B cell (primary cell): ENCODE measurements around the gene FAIM. TPM values are rescaled to one million over a fixed set of nuclear protein-coding genes. Genes with fewer than 3 reads are reported as not detected.

Experiments
- ATAC-seq: fragments of 200-7000 bp; cut with Tn5 transposase; one replicate; pipeline ENCODE4 v1.10.0; 2021; ENCODE audit warnings: low read depth, mild to moderate bottlenecking, moderate number of reproducible peaks, moderate library complexity
- CTCF ChIA-PET: fragments of 350-600 bp; sonication (Branson Sonifier 250); formaldehyde crosslinking; loops from one replicate; lab custom pipeline; 2021; ENCODE audit warnings: antibody characterized with exemption, inconsistent platforms; lab: Charles Lee
- POLR2A ChIA-PET: fragments of 350-600 bp; sonication (Branson Sonifier 250); formaldehyde crosslinking; loops from one replicate; lab custom pipeline; 2021; ENCODE audit warnings: antibody characterized with exemption; lab: Charles Lee
- DNase-seq: peaks from one replicate; pipeline ENCODE4 v3.0.0; 2013
- H2AFZ ChIP-seq: 2 replicates; pipeline ENCODE4 v1.6.1; 2012; ENCODE audit warnings: mild to moderate bottlenecking, low read depth, low read length; ENCODE audit not compliant: insufficient read depth, poor library complexity, severe bottlenecking
- H3K27ac ChIP-seq, 2 donors: 1 replicate in 1 of 2; 2 replicates in 1 of 2; pipeline ENCODE4 v1.5.1; 2012 to 2013; ENCODE audit warnings: low read length in 2 of 2, mild to moderate bottlenecking in 2 of 2, moderate library complexity in 1 of 2
- H3K27me3 ChIP-seq, 4 experiments: fragments of 200-600 bp in 1 of 4; sonication (generic) in 1 of 4; replicated peaks in 1 of 4; 1 replicate in 2 of 4; 2 replicates in 2 of 4; pipeline versions ENCODE4 v1.6.1 to v1.7.0; 2013 to 2016; ENCODE audit warnings: low read length in 3 of 4, mild to moderate bottlenecking in 2 of 4, mixed read lengths in 1 of 4, moderate library complexity in 1 of 4; ENCODE audit not compliant: insufficient read depth in 4 of 4, control insufficient read depth in 3 of 4; ENCODE audit errors: control extremely low read depth in 1 of 4
- H3K36me3 ChIP-seq, 2 experiments: replicated peaks in 1 of 2; 1 replicate in 1 of 2; 2 replicates in 1 of 2; pipeline versions ENCODE4 v1.6.1 to v1.7.1; 2013; ENCODE audit warnings: low read length in 1 of 2; ENCODE audit not compliant: insufficient read depth in 2 of 2, control insufficient read depth in 1 of 2; ENCODE audit errors: control extremely low read depth in 1 of 2, extremely low read depth in 1 of 2
- H3K4me1 ChIP-seq, 2 donors: fragments of 200-600 bp in 1 of 2; sonication (generic) in 1 of 2; 1 replicate in 1 of 2; 2 replicates in 1 of 2; pipeline versions ENCODE4 v1.5.1 to v1.6.1; 2013 to 2017; ENCODE audit warnings: low read length in 2 of 2; ENCODE audit not compliant: control insufficient read depth in 2 of 2, insufficient read depth in 2 of 2
- H3K4me2 ChIP-seq: replicated peaks from 2 replicates; pipeline ENCODE3; 2012; ENCODE audit warnings: mild to moderate bottlenecking, low read depth, low read length; ENCODE audit not compliant: poor library complexity, severe bottlenecking
- H3K4me3 ChIP-seq, 5 experiments: fragments of 200-600 bp in 1 of 5; sonication (generic) in 1 of 5; 1 replicate in 3 of 5; 2 replicates in 2 of 5; pipeline versions ENCODE4 v1.5.1 to v1.7.0; 2011 to 2016; ENCODE audit warnings: low read length in 4 of 5, mild to moderate bottlenecking in 4 of 5, low read depth in 2 of 5, control low read depth in 1 of 5, moderate library complexity in 1 of 5; ENCODE audit not compliant: insufficient read depth in 1 of 5; ENCODE audit errors: control extremely low read depth in 1 of 5, extremely low read depth in 1 of 5
- H3K79me2 ChIP-seq: fragments of 200-600 bp; sonication (generic); one replicate; pipeline ENCODE4 v1.6.0; 2016; ENCODE audit warnings: low read length; ENCODE audit not compliant: control insufficient read depth, insufficient read depth
- H3K9ac ChIP-seq: fragments of 200-600 bp; sonication (generic); 2 replicates; pipeline ENCODE4 v1.6.1; 2017; ENCODE audit warnings: mild to moderate bottlenecking, low read length, moderate library complexity
- H3K9me3 ChIP-seq, 3 donors: one replicate each; pipeline versions ENCODE4 v1.6.1 to v1.7.1; 2013; ENCODE audit warnings: low read length in 2 of 3; ENCODE audit not compliant: control insufficient read depth in 2 of 3, insufficient read depth in 1 of 3; ENCODE audit errors: control extremely low read depth in 1 of 3
- H4K20me1 ChIP-seq: 2 replicates; pipeline ENCODE4 v1.6.0; 2012; ENCODE audit warnings: mild to moderate bottlenecking, low read length; ENCODE audit not compliant: insufficient read depth, control insufficient read depth, poor library complexity, severe bottlenecking
- H3K27ac Mint-ChIP-seq: one replicate; pipeline ENCODE4 v1.8.0; 2021; ENCODE audit warnings: mixed read lengths
- H3K27me3 Mint-ChIP-seq: one replicate; pipeline ENCODE4 v1.8.0; 2021; ENCODE audit warnings: mixed read lengths
- H3K4me1 Mint-ChIP-seq: one replicate; pipeline ENCODE4 v1.8.0; 2021; ENCODE audit warnings: mixed read lengths
- H3K4me3 Mint-ChIP-seq: one replicate; pipeline ENCODE4 v1.8.0; 2021; ENCODE audit warnings: mixed read lengths
- H3K9me3 Mint-ChIP-seq: one replicate; pipeline ENCODE4 v1.8.0; 2022; ENCODE audit warnings: mixed read lengths; ENCODE audit not compliant: insufficient read depth
- EZH2 ChIP-seq: IDR thresholded peaks from 2 replicates; pipeline ENCODE4 v1.6.1; 2012; ENCODE audit warnings: borderline replicate concordance, low read depth, mild to moderate bottlenecking, moderate library complexity, low read length; ENCODE audit not compliant: insufficient read depth, poor library complexity, severe bottlenecking
- WGBS: methylation state at CpG from one replicate; pipeline ENCODE4 v1.1.5; 2013; ENCODE audit warnings: missing lambda C conversion rate; ENCODE audit not compliant: insufficient coverage; 5-methylcytosine and 5-hydroxymethylcytosine counted together
- intact Hi-C: fragments of 100-400 bp; cut with micrococcal nuclease; formaldehyde crosslinking; loops from one replicate; pipeline ENCODE4 v1.10.0; 2022
- polyA plus RNA-seq: library from polyadenylated mRNA; depleted of rRNA; stranded (reverse); fragments of >200 nt; gene quantifications from 2 replicates; pipeline ENCODE4 v1.2.3, GENCODE V29; 2012
- total RNA-seq, 2 donors: library from RNA; stranded (reverse); fragments of 120-200 nt in 1 of 2; gene quantifications; 1 replicate in 1 of 2; 2 replicates in 1 of 2; pipeline versions ENCODE4 v1.2.3 to v1.2.4, GENCODE V29; 2013 to 2022
- TF ChIP-seq, protein P1 (sequence below): fragments of 200-600 bp; IDR thresholded peaks from one replicate; pipeline ENCODE4 v1.8.0; 2022; ENCODE audit warnings: antibody characterized with exemption, mild to moderate bottlenecking

Gene FAIM
- total and polyA plus RNA-seq, 2 donors (not counting 1 experiment from before 2014, with no cell fraction given) = 2.3 to 16.3 TPM

DNA sequence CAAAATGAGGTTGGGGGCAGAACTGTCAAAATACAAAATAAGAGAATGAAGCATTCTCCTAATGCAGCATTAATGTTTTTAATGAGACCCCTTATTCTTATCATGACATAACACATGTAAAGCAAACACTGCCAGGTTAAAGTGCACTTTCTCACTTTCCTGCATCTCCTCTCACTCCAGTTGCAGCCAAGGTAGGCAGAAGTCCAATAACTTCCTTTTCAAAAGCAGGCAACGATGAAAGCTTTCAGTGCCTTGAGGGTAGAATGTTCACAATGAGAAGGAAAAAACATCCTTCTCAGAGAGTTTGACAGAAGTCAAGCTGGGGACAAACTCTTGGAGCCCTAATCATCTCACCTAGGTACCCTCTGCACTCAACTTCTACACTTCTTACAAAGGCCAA lies 59.5 kb downstream of the FAIM start:
- intact Hi-C loops = no loop called here

DNA sequence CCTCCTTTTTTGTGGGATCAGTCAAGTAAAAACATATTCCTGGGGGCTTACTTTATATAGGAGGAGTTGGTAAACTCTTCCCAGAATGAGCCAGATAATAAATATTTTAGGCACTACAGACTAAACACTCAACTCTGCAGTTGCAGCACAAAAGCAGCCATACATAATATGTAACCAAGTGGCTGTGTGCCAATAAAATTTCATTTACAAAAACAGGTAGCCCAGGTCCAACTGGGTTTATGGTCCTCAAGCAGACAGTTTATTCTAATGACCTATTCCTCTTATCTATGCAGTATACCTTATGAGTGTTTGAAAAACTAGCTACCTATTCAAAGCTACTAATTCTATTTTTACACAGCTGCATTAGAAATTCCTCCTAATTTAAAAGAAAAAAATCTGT lies 61.8 kb downstream of the FAIM start:
- TF ChIP-seq, protein P1, sequence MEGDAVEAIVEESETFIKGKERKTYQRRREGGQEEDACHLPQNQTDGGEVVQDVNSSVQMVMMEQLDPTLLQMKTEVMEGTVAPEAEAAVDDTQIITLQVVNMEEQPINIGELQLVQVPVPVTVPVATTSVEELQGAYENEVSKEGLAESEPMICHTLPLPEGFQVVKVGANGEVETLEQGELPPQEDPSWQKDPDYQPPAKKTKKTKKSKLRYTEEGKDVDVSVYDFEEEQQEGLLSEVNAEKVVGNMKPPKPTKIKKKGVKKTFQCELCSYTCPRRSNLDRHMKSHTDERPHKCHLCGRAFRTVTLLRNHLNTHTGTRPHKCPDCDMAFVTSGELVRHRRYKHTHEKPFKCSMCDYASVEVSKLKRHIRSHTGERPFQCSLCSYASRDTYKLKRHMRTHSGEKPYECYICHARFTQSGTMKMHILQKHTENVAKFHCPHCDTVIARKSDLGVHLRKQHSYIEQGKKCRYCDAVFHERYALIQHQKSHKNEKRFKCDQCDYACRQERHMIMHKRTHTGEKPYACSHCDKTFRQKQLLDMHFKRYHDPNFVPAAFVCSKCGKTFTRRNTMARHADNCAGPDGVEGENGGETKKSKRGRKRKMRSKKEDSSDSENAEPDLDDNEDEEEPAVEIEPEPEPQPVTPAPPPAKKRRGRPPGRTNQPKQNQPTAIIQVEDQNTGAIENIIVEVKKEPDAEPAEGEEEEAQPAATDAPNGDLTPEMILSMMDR = no peak
- TF ChIP-seq EZH2 = no peak
- CTCF ChIA-PET = interaction anchor here (1.1 kb wide), 1 partner anchor 8 kb away, joined by 3 read pairs; no protein-coding TSS in a partner anchor
- peaks cover 3 to 7% (median 5%) of the 10 kb centered on the region in 3 donors for H3K9me3 ChIP-seq
- H3K79me2 ChIP-seq = no peaks in the 10 kb centered on the region
- H3K4me1 ChIP-seq = no peaks in the 10 kb centered on the region
- H2AFZ ChIP-seq = no peak overlapping the region
- no peaks in the 10 kb centered on the region for H3K27me3 Mint-ChIP-seq
- no peak overlapping the region for H3K4me3 ChIP-seq
- ATAC-seq (no peak), DNase-seq (no peak)
- peaks cover 3 to 6% of the 10 kb centered on the region in 2 experiments for H3K36me3 ChIP-seq
- H3K4me2 ChIP-seq = no peak overlapping the region
- no peaks in the 10 kb centered on the region for H3K27me3 ChIP-seq
- no peak overlapping the region for H3K27ac Mint-ChIP-seq
- H3K4me1 Mint-ChIP-seq = no peaks in the 10 kb centered on the region
- no peak overlapping the region for H3K9ac ChIP-seq
- H3K27ac ChIP-seq = no peak overlapping the region
- H3K4me3 Mint-ChIP-seq = no peak overlapping the region
- POLR2A ChIA-PET = no interaction called here
- no peaks in the 10 kb centered on the region for H4K20me1 ChIP-seq
- intact Hi-C loops = no loop called here
- H3K9me3 Mint-ChIP-seq = no peaks in the 10 kb centered on the region

More for the DNA sequence above, 59.5 kb downstream of the FAIM start:
- H3K27me3 Mint-ChIP-seq = no peaks in the 10 kb centered on the region
- Histone ChIP-seq H3K9me3 (no peaks in the 10 kb centered on the region), H3K27ac (no peak overlapping the region), H3K9ac (no peak overlapping the region), H3K36me3 (peaks cover 5 to 12% of the 10 kb centered on the region in 2 experiments), H4K20me1 (no peaks in the 10 kb centered on the region), H3K4me3 (no peak overlapping the region), H3K4me1 (no peaks in the 10 kb centered on the region), H2AFZ (no peak overlapping the region), H3K4me2 (no peak overlapping the region), H3K79me2 (no peaks in the 10 kb centered on the region), H3K27me3 (no peaks in the 10 kb centered on the region)
- no CpG with 5 or more reads among the region's 1 CpG for WGBS
- no peak overlapping the region for H3K27ac Mint-ChIP-seq
- ChIA-PET CTCF (no interaction called here), POLR2A (no interaction called here)
- no peaks in the 10 kb centered on the region for H3K9me3 Mint-ChIP-seq
- no peak for ATAC-seq
- DNase-seq = no peak
- TF ChIP-seq, protein P1 = no peak
- no peak for TF ChIP-seq EZH2
- H3K4me1 Mint-ChIP-seq = no peaks in the 10 kb centered on the region
- no peak overlapping the region for H3K4me3 Mint-ChIP-seq
